T-helper 2 cell treated with Interferon-gamma antibody and Interleukin-4, amounts not matched to agents 100 ng/mL and 5 ng/mL, for 36 hours (primary cell): ENCODE measurements around the gene STPG2. TPM values are rescaled to one million over a fixed set of nuclear protein-coding genes. Genes with fewer than 3 reads are reported as not detected.

ENCODE experiments used
- intact Hi-C: fragments of 100-400 bp; cut with micrococcal nuclease; formaldehyde crosslinking; loops from one replicate; pipeline ENCODE4 v1.15.1; 2023
- total RNA-seq: library from RNA; stranded (reverse); gene quantifications from 2 replicates; pipeline ENCODE4 v1.2.3, GENCODE V29; 2022

The STPG2 gene
- total RNA-seq, 1 donor from 2014 or later, result not detected

GRCh38 chr4:98094118-98094517 is 49.2 kb downstream of the STPG2 start:
- intact Hi-C loops, result no loop called here

- intact Hi-C loops, result no loop called here
Observed at GRCh38 chr4:98093662-98094061, 49.6 kb downstream of the STPG2 start.

GRCh38 chr4:98092833-98093439 is 50.3 kb downstream of the STPG2 start:
- intact Hi-C loops, result no loop called here

- intact Hi-C loops, result no loop called here
Observed at GRCh38 chr4:98081936-98082335, 61.3 kb downstream of the STPG2 start.

GRCh38 chr4:98068495-98068894 is 74.8 kb downstream of the STPG2 start:
- intact Hi-C loops, result no loop called here

GRCh38 chr4:98055800-98056501 is 87.3 kb downstream of the STPG2 start:
- intact Hi-C loops, result no loop called here

- intact Hi-C loops, result no loop called here
Observed at GRCh38 chr4:98046665-98047064, 96.6 kb downstream of the STPG2 start.

- intact Hi-C loops, result no loop called here
Observed at GRCh38 chr4:98030059-98030458, 113.2 kb downstream of the STPG2 start.

- intact Hi-C loops, result no loop called here
Observed at GRCh38 chr4:98027827-98028226, 115.4 kb downstream of the STPG2 start.

GRCh38 chr4:98026362-98026761 is 116.9 kb downstream of the STPG2 start:
- intact Hi-C loops, result no loop called here

- intact Hi-C loops, result no loop called here
Observed at GRCh38 chr4:98006814-98007412, 136.4 kb downstream of the STPG2 start.

- intact Hi-C loops, result no loop called here
Observed at GRCh38 chr4:98006060-98006459, 137.2 kb downstream of the STPG2 start.

GRCh38 chr4:98000940-98001339 is 142.3 kb downstream of the STPG2 start:
- intact Hi-C loops, result no loop called here

- intact Hi-C loops, result no loop called here
Observed at GRCh38 chr4:97998203-97998602, 145.1 kb downstream of the STPG2 start.

GRCh38 chr4:97994765-97995465 is 148.4 kb downstream of the STPG2 start:
- intact Hi-C loops, result no loop called here

- intact Hi-C loops, result no loop called here
Observed at GRCh38 chr4:97990409-97990808, 152.9 kb downstream of the STPG2 start.

GRCh38 chr4:97987019-97987648 is 156.1 kb downstream of the STPG2 start:
- intact Hi-C loops, result no loop called here

- intact Hi-C loops, result no loop called here
Observed at GRCh38 chr4:97984545-97985131, 158.6 kb downstream of the STPG2 start.

GRCh38 chr4:97978791-97979488 is 164.3 kb downstream of the STPG2 start:
- intact Hi-C loops, result no loop called here

GRCh38 chr4:97953171-97953941 is 189.9 kb downstream of the STPG2 start:
- intact Hi-C loops, result no loop called here
